Activated gamma-delta T cell (primary cell): Measurements from ENCODE around the gene PDZRN3.
A peak's percentile ranks its signal among the peaks of the same experiment; 100 is the strongest.

Experiments used
- DNase-seq: peaks from one replicate; lab custom pipeline; 2025; lab: John Stamatoyannopoulos, UW
- total RNA-seq, 2 donors: gene quantifications; one replicate each; lab custom pipeline; 2026; lab: John Stamatoyannopoulos, UW

The PDZRN3 gene
- 0 to 0.04 reads per million in 2 donors for total RNA-seq

GRCh38 chr3:73624821-73625665 is at the start of gene PDZRN3:
PDZRN3 (minus strand) TSS chr3:73624941.
- peak; percentile 9 for DNase-seq

GRCh38 chr3:73674280-73674679 is 49.5 kb upstream of the PDZRN3 start:
- no peak for DNase-seq

- DNase-seq = no peak
Measured at GRCh38 chr3:73669260-73669659, 44.5 kb upstream of the PDZRN3 start.

GRCh38 chr3:73668391-73668790 is 43.6 kb upstream of the PDZRN3 start:
- no peak for DNase-seq

GRCh38 chr3:73667889-73668288 is 43.1 kb upstream of the PDZRN3 start:
- no peak for DNase-seq

- DNase-seq = no peak
Measured at GRCh38 chr3:73665286-73665685, 40.5 kb upstream of the PDZRN3 start.

GRCh38 chr3:73664389-73664788 is 39.6 kb upstream of the PDZRN3 start:
- DNase-seq = no peak

- DNase-seq = no peak
Measured at GRCh38 chr3:73663495-73663894, 38.8 kb upstream of the PDZRN3 start.

GRCh38 chr3:73661265-73661664 is 36.5 kb upstream of the PDZRN3 start:
- DNase-seq = no peak

GRCh38 chr3:73658227-73658626 is 33.5 kb upstream of the PDZRN3 start:
- no peak for DNase-seq

GRCh38 chr3:73657186-73657585 is 32.4 kb upstream of the PDZRN3 start:
- DNase-seq = no peak

- no peak for DNase-seq
Measured at GRCh38 chr3:73656241-73656890, 31.6 kb upstream of the PDZRN3 start.

GRCh38 chr3:73655197-73655596 is 30.5 kb upstream of the PDZRN3 start:
- DNase-seq = no peak

- DNase-seq = no peak
Measured at GRCh38 chr3:73653877-73654276, 29.1 kb upstream of the PDZRN3 start.

GRCh38 chr3:73653351-73653750 is 28.6 kb upstream of the PDZRN3 start:
- DNase-seq = no peak

GRCh38 chr3:73652896-73653295 is 28.2 kb upstream of the PDZRN3 start:
- DNase-seq = no peak

- no peak for DNase-seq
Measured at GRCh38 chr3:73637042-73637441, 12.3 kb upstream of the PDZRN3 start.

GRCh38 chr3:73635254-73635653 is 10.5 kb upstream of the PDZRN3 start:
- no peak for DNase-seq

GRCh38 chr3:73633916-73634344 is 9.2 kb upstream of the PDZRN3 start:
- no peak for DNase-seq

- DNase-seq = no peak
Measured at GRCh38 chr3:73633453-73633852, 8.7 kb upstream of the PDZRN3 start.

- no peak for DNase-seq
Measured at GRCh38 chr3:73626106-73626505, 1.4 kb upstream of the PDZRN3 start.

- no peak for DNase-seq
Measured at GRCh38 chr3:73624017-73624820, 522 bp downstream of the PDZRN3 start.
